ENCODE data around the gene IMMP2L. TPM values are rescaled to one million over a fixed set of nuclear protein-coding genes. Genes with fewer than 3 reads are reported as not detected.

IMMP2L gene
- total and polyA plus RNA-seq, 7 donors, result 9.3 to 43.0 (median 19.2) TPM

DNA sequence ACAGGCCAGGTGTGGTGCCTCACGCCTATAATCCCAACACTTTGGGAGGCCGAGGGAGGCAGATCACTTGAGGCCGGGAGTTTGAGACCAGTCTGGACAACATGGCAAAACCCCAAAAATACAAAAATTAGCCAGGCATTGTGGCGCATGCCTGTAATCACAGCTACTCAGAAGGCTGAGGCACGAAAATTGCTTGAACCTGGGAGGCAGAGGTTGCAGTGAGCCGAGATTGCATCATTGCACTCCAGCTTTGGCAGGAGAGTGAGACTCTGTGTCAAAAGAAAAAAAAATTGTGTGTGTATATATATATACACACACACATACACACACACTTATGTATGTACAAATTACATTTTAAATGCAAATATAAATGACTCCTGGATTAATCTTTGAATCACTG is 548.2 kb downstream of the IMMP2L start:
- Histone ChIP-seq H3K4me1 (no peaks in the 10 kb centered on the region), H3K27me3 (ENCODE audit: insufficient read depth in 3 of 3, low read length in 2 of 3) (no peaks in the 10 kb centered on the region), H3K27ac (no peak overlapping the region), H3K36me3 (ENCODE audit: insufficient read depth in 1 of 2, low read depth in 1 of 2) (no peaks in the 10 kb centered on the region), H3K4me3 (no peak overlapping the region), H3K9me3 (no peaks in the 10 kb centered on the region)
- ATAC-seq (no peak), DNase-seq (no peak)
- intact Hi-C loops (cut with DNase I), result no loop called here
- WGBS, 3 donors, result 73 to 87% (median 77%) methylated on average over 6 of the region's 6 CpGs
- TF ChIP-seq CTCF (IDR thresholded peaks at IDR 0.05), result no peak

GRCh38 chr7:111012799-111013675 is 549.3 kb downstream of the IMMP2L start:
- Histone ChIP-seq H3K36me3 (ENCODE audit: insufficient read depth in 1 of 2, low read depth in 1 of 2) (no peaks in the 10 kb centered on the region), H3K27ac (no peak overlapping the region), H3K27me3 (ENCODE audit: insufficient read depth in 3 of 3, low read length in 2 of 3) (no peaks in the 10 kb centered on the region), H3K4me3 (no peak overlapping the region), H3K4me1 (no peaks in the 10 kb centered on the region), H3K9me3 (no peaks in the 10 kb centered on the region)
- intact Hi-C loops (cut with DNase I), result no loop called here
- DNase-seq (no peak), ATAC-seq (no peak)
- 76 to 83% (median 78%) methylated on average over 5 of the region's 5 CpGs for WGBS, 3 donors
- no peak for TF ChIP-seq CTCF (IDR thresholded peaks at IDR 0.05)

DNA sequence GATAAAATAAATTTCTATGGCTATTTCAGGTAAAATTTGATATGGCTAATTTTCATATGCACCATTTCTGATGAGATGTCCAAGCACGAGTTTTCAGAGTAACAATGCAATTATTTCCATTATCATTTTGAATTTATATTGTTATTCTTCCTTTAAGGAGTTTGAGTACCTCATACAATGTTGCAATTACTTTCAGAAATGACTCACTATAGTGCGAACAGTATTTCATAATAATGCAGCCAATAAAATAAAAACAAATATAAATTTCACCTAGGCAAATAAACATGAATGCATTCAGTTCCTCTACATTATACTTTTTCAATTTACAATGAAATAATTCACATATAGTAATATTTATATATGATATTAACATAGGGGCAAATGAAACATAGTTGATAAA is 550.1 kb downstream of the IMMP2L start:
- H3K27me3 ChIP-seq (ENCODE audit: insufficient read depth in 3 of 3, low read length in 2 of 3), result no peaks in the 10 kb centered on the region
- no peaks in the 10 kb centered on the region for H3K4me1 ChIP-seq
- no peak overlapping the region for H3K27ac ChIP-seq
- no peaks in the 10 kb centered on the region for H3K9me3 ChIP-seq
- no peak overlapping the region for H3K4me3 ChIP-seq
- ATAC-seq (no peak), DNase-seq (no peak)
- 73 to 81% (median 79%) methylated on average over 2 of the region's 2 CpGs for WGBS, 3 donors
- H3K36me3 ChIP-seq (ENCODE audit: insufficient read depth in 1 of 2, low read depth in 1 of 2), result no peaks in the 10 kb centered on the region
- intact Hi-C loops (cut with DNase I), result no loop called here
- TF ChIP-seq CTCF (IDR thresholded peaks at IDR 0.05), result no peak

DNA sequence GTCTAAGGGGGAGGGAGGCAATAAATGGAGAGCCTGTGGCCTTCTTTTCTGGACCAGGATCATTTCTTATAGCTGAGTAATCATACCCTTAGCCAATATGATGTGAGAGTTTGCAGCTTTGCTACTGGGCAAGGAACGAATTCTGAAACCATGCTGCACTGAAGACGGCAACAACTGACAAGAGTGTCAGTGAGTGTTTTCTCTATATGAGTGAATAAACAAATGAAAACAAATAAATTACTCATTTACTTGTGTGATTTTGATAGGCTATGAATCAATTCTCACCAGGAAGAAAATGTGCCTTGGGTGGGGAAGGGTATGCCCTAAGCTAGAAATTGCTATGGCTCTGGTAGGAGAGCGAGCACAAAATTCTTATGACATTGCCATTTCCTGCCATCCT is 550.8 kb downstream of the IMMP2L start:
- Histone ChIP-seq H3K9me3 (no peaks in the 10 kb centered on the region), H3K27me3 (ENCODE audit: insufficient read depth in 3 of 3, low read length in 2 of 3) (no peaks in the 10 kb centered on the region), H3K27ac (no peak overlapping the region), H3K4me1 (no peaks in the 10 kb centered on the region), H3K36me3 (ENCODE audit: insufficient read depth in 1 of 2, low read depth in 1 of 2) (no peaks in the 10 kb centered on the region), H3K4me3 (no peak overlapping the region)
- intact Hi-C loops (cut with DNase I), result no loop called here
- 92 to 98% (median 93%) methylated on average over 3 of the region's 3 CpGs for WGBS, 3 donors
- TF ChIP-seq CTCF (IDR thresholded peaks at IDR 0.05), result no peak
- DNase-seq (no peak), ATAC-seq (no peak)

- DNase-seq (no peak), ATAC-seq (no peak)
- intact Hi-C loops (cut with DNase I), result no loop called here
- Histone ChIP-seq H3K27ac (no peak overlapping the region), H3K4me3 (no peak overlapping the region), H3K27me3 (ENCODE audit: insufficient read depth in 3 of 3, low read length in 2 of 3) (no peaks in the 10 kb centered on the region), H3K4me1 (no peaks in the 10 kb centered on the region), H3K36me3 (ENCODE audit: insufficient read depth in 1 of 2, low read depth in 1 of 2) (no peaks in the 10 kb centered on the region), H3K9me3 (no peaks in the 10 kb centered on the region)
- TF ChIP-seq CTCF (IDR thresholded peaks at IDR 0.05), result no peak
- WGBS, 3 donors, result 84 to 91% (median 86%) methylated on average over 4 of the region's 4 CpGs
Observed at GRCh38 chr7:111010798-111011197, 551.5 kb downstream of the IMMP2L start.

All from psoas muscle (tissue), 8 donors.